IMR-90 (cell line): ENCODE data around the gene ANP32A.

Source experiments
- BHLHE40 ChIP-seq: fragments of 150-350 bp; IDR thresholded peaks from 2 replicates; pipeline ENCODE4 v1.6.1; 2016; ENCODE audit warnings: mild to moderate bottlenecking, low read depth, low read length
- FOS ChIP-seq: fragments of 150-350 bp; IDR thresholded peaks from 2 replicates; pipeline ENCODE4 v1.6.1; 2016; ENCODE audit warnings: low read depth, low read length
- MAFK ChIP-seq: IDR thresholded peaks from 2 replicates; pipeline ENCODE4 v1.6.1; 2012; ENCODE audit warnings: low read depth, low read length, improper control_type of control experiment
- MXI1 ChIP-seq: IDR thresholded peaks from 2 replicates; pipeline ENCODE4 v1.6.1; 2012; ENCODE audit warnings: low read depth, mild to moderate bottlenecking, low read length, moderate library complexity, borderline replicate concordance
- POLR2A ChIP-seq: IDR thresholded peaks from 2 replicates; pipeline ENCODE4 v1.6.1; 2012; ENCODE audit warnings: mild to moderate bottlenecking, low read depth, low read length
- RFX5 ChIP-seq: IDR thresholded peaks from 2 replicates; pipeline ENCODE4 v1.8.0; 2012; ENCODE audit warnings: low read depth, mild to moderate bottlenecking, low read length, moderate library complexity
- TF ChIP-seq, protein P1 (sequence below): conservative IDR thresholded peaks from 2 replicates; pipeline ENCODE4 v1.5.1; 2012; ENCODE audit warnings: mild to moderate bottlenecking, low read depth, low read length, improper control_type of control experiment

GRCh38 chr15:68778876-68779275 lies 41.8 kb downstream of the ANP32A start:
- TF ChIP-seq, protein P1, sequence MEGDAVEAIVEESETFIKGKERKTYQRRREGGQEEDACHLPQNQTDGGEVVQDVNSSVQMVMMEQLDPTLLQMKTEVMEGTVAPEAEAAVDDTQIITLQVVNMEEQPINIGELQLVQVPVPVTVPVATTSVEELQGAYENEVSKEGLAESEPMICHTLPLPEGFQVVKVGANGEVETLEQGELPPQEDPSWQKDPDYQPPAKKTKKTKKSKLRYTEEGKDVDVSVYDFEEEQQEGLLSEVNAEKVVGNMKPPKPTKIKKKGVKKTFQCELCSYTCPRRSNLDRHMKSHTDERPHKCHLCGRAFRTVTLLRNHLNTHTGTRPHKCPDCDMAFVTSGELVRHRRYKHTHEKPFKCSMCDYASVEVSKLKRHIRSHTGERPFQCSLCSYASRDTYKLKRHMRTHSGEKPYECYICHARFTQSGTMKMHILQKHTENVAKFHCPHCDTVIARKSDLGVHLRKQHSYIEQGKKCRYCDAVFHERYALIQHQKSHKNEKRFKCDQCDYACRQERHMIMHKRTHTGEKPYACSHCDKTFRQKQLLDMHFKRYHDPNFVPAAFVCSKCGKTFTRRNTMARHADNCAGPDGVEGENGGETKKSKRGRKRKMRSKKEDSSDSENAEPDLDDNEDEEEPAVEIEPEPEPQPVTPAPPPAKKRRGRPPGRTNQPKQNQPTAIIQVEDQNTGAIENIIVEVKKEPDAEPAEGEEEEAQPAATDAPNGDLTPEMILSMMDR: no peak
- no peak for TF ChIP-seq BHLHE40
- TF ChIP-seq RFX5: no peak
- TF ChIP-seq FOS: no peak
- no peak for TF ChIP-seq POLR2A
- no peak for TF ChIP-seq MXI1
- no peak for TF ChIP-seq MAFK
